GM12878 (cell line): Measurements from ENCODE around the gene OPRD1. TPM values are rescaled to one million over a fixed set of nuclear protein-coding genes. Genes with fewer than 3 reads are reported as not detected.

Source experiments
- ATAC-seq: fragments of 200-7000 bp; cut with Tn5 transposase; 3 replicates; pipeline ENCODE4 v1.9.1; 2020; ENCODE audit warnings: mild to moderate bottlenecking, moderate library complexity
- BruUV-seq: library from RNA; stranded (reverse); fragments of 400-500 nt; replicated peaks from 2 replicates; lab custom pipeline; 2021; lab: Mats Ljungman, UMichigan
- CTCF ChIA-PET: fragments of 300-600 bp; sonication (Branson Sonifier 250); formaldehyde crosslinking; extraction: SDS; loops from one replicate; lab custom pipeline; 2021; ENCODE audit warnings: inconsistent platforms; lab: Yijun Ruan, JAX
- POLR2A ChIA-PET: fragments of 350-600 bp; formaldehyde crosslinking; extraction: SDS; loops from one replicate; lab custom pipeline; 2021; ENCODE audit warnings: inconsistent platforms; lab: Charles Lee
- RAD21 ChIA-PET: fragments of 300-600 bp; sonication (Branson Sonifier 250); formaldehyde crosslinking; loops from one replicate; lab custom pipeline; 2023; ENCODE audit warnings: antibody characterized with exemption; ENCODE audit not compliant: unreplicated experiment; lab: Charles Lee
- SMC1A ChIA-PET: fragments of 300-600 bp; sonication (Branson Sonifier 250); formaldehyde crosslinking; loops from one replicate; lab custom pipeline; 2023; ENCODE audit not compliant: unreplicated experiment, uncharacterized antibody; lab: Charles Lee
- DNase-seq: peaks from one replicate; pipeline ENCODE4 v3.0.0-alpha.2; 2011; ENCODE audit warnings: low read depth, low spot score
- FAIRE-seq: peaks from 3 replicates; lab custom pipeline; 2011; peaks lifted over from hg19 to GRCh38; lab: Jason Lieb, UNC
- H2AFZ ChIP-seq: 2 replicates; pipeline ENCODE4 v1.6.0; 2011; ENCODE audit warnings: low read depth, low read length, control low read depth; ENCODE audit not compliant: control insufficient read depth
- H3K27ac ChIP-seq: 2 replicates; pipeline ENCODE4 v1.5.1; 2011; ENCODE audit warnings: control low read depth; ENCODE audit not compliant: control insufficient read depth, insufficient read depth
- H3K27me3 ChIP-seq, 2 experiments: replicated peaks in 1 of 2; 2 replicates each; pipeline versions ENCODE4 v1.6.0 to v1.6.1; 2011; ENCODE audit warnings: low read length in 1 of 2; ENCODE audit not compliant: control insufficient read depth in 2 of 2, insufficient read depth in 2 of 2
- H3K36me3 ChIP-seq, 2 experiments: 2 replicates each; pipeline ENCODE4 v1.5.1; 2011; ENCODE audit warnings: low read length in 1 of 2; ENCODE audit not compliant: control insufficient read depth in 2 of 2, insufficient read depth in 2 of 2
- H3K4me1 ChIP-seq: 2 replicates; pipeline ENCODE4 v1.6.1; 2011; ENCODE audit warnings: mild to moderate bottlenecking, low read length, moderate library complexity, mixed read lengths; ENCODE audit not compliant: control insufficient read depth, insufficient read depth
- H3K4me2 ChIP-seq: 2 replicates; pipeline ENCODE4 v1.6.0; 2011; ENCODE audit warnings: control low read depth; ENCODE audit not compliant: control insufficient read depth, insufficient read depth
- H3K4me3 ChIP-seq: fragments of 200-600 bp; sonication (generic); 2 replicates; pipeline ENCODE4 v1.5.1; 2016
- H3K79me2 ChIP-seq: 2 replicates; pipeline ENCODE4 v1.6.0; 2011; ENCODE audit warnings: low read length; ENCODE audit not compliant: control insufficient read depth, insufficient read depth
- H3K9ac ChIP-seq: 2 replicates; pipeline ENCODE4 v1.8.0; 2011; ENCODE audit warnings: low read length, control low read depth, mixed read lengths; ENCODE audit not compliant: control insufficient read depth, insufficient read depth
- H3K9me3 ChIP-seq: replicated peaks from 3 replicates; pipeline ENCODE4 v1.5.1; 2011; ENCODE audit warnings: mild to moderate bottlenecking, low read length; ENCODE audit not compliant: control insufficient read depth, insufficient read depth
- H4K20me1 ChIP-seq: 2 replicates; pipeline ENCODE4 v1.6.0; 2011; ENCODE audit not compliant: control insufficient read depth, insufficient read depth
- ASH2L ChIP-seq: fragments of 300-600, 200-600 bp; sonication (generic); IDR thresholded peaks from 2 replicates; pipeline ENCODE4 v1.6.1; 2017; ENCODE audit warnings: low read depth, mild to moderate bottlenecking, borderline replicate concordance
- BACH1 ChIP-seq: fragments of 450-650 bp; IDR thresholded peaks from 2 replicates; pipeline ENCODE4 v1.6.1; 2017; ENCODE audit warnings: mild to moderate bottlenecking, borderline replicate concordance
- BHLHE40 ChIP-seq, 2 experiments: fragments of 450-650 bp in 1 of 2; IDR thresholded peaks; 2 replicates each; pipeline ENCODE4 v1.6.1; 2011 to 2017; ENCODE audit warnings: low read depth in 2 of 2, borderline replicate concordance in 1 of 2, improper control_type of control experiment in 1 of 2, low read length in 1 of 2, mild to moderate bottlenecking in 1 of 2
- CHD2 ChIP-seq: IDR thresholded peaks from 2 replicates; pipeline ENCODE4 v1.6.1; 2011; ENCODE audit warnings: low read depth, low read length, improper control_type of control experiment, borderline replicate concordance
- CHD4 ChIP-seq: fragments of 200-600 bp; sonication (generic); IDR thresholded peaks from 2 replicates; pipeline ENCODE4 v1.6.1; 2016; ENCODE audit warnings: mild to moderate bottlenecking
- CREB1 ChIP-seq: IDR thresholded peaks from 2 replicates; pipeline ENCODE4 v1.6.1; 2012; ENCODE audit warnings: low read depth, mild to moderate bottlenecking, inconsistent platforms
- FOXK2 ChIP-seq: fragments of 450-650 bp; IDR thresholded peaks from 2 replicates; pipeline ENCODE4 v1.6.1; 2017; ENCODE audit warnings: mild to moderate bottlenecking, moderate library complexity
- GATAD2B ChIP-seq: fragments of 450-650 bp; conservative IDR thresholded peaks from 2 replicates; pipeline ENCODE4 v1.6.1; 2017; ENCODE audit warnings: low read depth, mild to moderate bottlenecking, moderate library complexity
- HDGF ChIP-seq: fragments of 450-650 bp; IDR thresholded peaks from 2 replicates; pipeline ENCODE4 v1.6.1; 2016; ENCODE audit warnings: antibody characterized with exemption
- IRF4 ChIP-seq: IDR thresholded peaks from 2 replicates; pipeline ENCODE4 v1.6.1; 2011; ENCODE audit warnings: low read depth, low read length
- MXI1 ChIP-seq: fragments of 150-350 bp; IDR thresholded peaks from 2 replicates; pipeline ENCODE4 v1.6.1; 2011; ENCODE audit warnings: low read depth, mild to moderate bottlenecking, inconsistent platforms, low read length, improper control_type of control experiment
- NFYB ChIP-seq: IDR thresholded peaks from 2 replicates; pipeline ENCODE4 v1.6.1; 2011; ENCODE audit warnings: low read depth, mild to moderate bottlenecking, low read length, improper control_type of control experiment, moderate library complexity; ENCODE audit not compliant: insufficient read depth
- NR2C2 ChIP-seq: IDR thresholded peaks from 2 replicates; pipeline ENCODE4 v1.6.1; 2011; ENCODE audit warnings: borderline replicate concordance, low read depth; ENCODE audit not compliant: control insufficient read depth, insufficient read length
- POLR2A ChIP-seq: IDR thresholded peaks from 2 replicates; pipeline ENCODE4 v1.6.1; 2011; ENCODE audit warnings: low read depth, mild to moderate bottlenecking, low read length
- SUZ12 ChIP-seq: fragments of 200-600 bp; sonication (generic); IDR thresholded peaks from one replicate; pipeline ENCODE4 v1.6.1; 2018; ENCODE audit warnings: antibody characterized with exemption, mild to moderate bottlenecking; ENCODE audit not compliant: unreplicated experiment
- TAF1 ChIP-seq: IDR thresholded peaks from 2 replicates; pipeline ENCODE4 v1.6.1; 2011; ENCODE audit warnings: mild to moderate bottlenecking, low read depth, low read length, borderline replicate concordance
- USF2 ChIP-seq: IDR thresholded peaks from 2 replicates; pipeline ENCODE4 v1.6.1; 2011; ENCODE audit warnings: low read depth, low read length, improper control_type of control experiment, borderline replicate concordance
- YY1 ChIP-seq: IDR thresholded peaks from 2 replicates; pipeline ENCODE4 v1.6.1; 2011; ENCODE audit warnings: low read depth, mild to moderate bottlenecking, low read length
- WGBS: methylation state at CpG from one replicate; pipeline ENCODE4 v1.1.6; 2016; ENCODE audit warnings: low lambda C conversion rate; ENCODE audit not compliant: insufficient replicate concordance, insufficient coverage; ENCODE audit errors: missing lambda C conversion rate; 5-methylcytosine and 5-hydroxymethylcytosine counted together
- in situ Hi-C: fragments of 300-500 bp; cut with MboI; formaldehyde crosslinking; loops from 9 replicates; pipeline ENCODE4 v1.14.3; 2018; ENCODE audit warnings: mixed read lengths
- intact Hi-C: fragments of 100-400 bp; cut with micrococcal nuclease; formaldehyde crosslinking; loops from one replicate; pipeline ENCODE4 v1.14.2; 2022; ENCODE audit not compliant: unreplicated experiment
- polyA plus RNA-seq, 11 experiments: library from polyadenylated mRNA; depleted of rRNA in 4 of 11; unstranded in 6 of 11; stranded (reverse) in 5 of 11; fragments of >200 nt; fragmentation: Nextera tagmentation in 4 of 11; fragmentation: Illumina TruSeq in 1 of 11; extraction: Ambion mirVana in 4 of 11; extraction: Trizol in 1 of 11; gene quantifications; 1 replicate in 1 of 11; 2 replicates in 10 of 11; pipeline versions ENCODE4 v1.2.1 to v1.2.3, GENCODE V29; 2011 to 2016; ENCODE audit warnings: inconsistent platforms in 2 of 11, missing spikeins in 2 of 11, low read depth in 1 of 11
- total RNA-seq, 4 experiments: library from RNA; depleted of rRNA in 3 of 4; stranded (reverse); fragments of >200 nt in 3 of 4; fragmentation: Illumina TruSeq in 1 of 4; extraction: Trizol in 1 of 4; gene quantifications; 2 replicates each; pipeline versions ENCODE4 v1.2.1 to v1.2.3, GENCODE V29; 2013 to 2021

OPRD1 gene
- total and polyA plus RNA-seq, 10 of the 15 experiments (the other 5 are each of a cell fraction or from before 2014, with no cell fraction given) = 0.02 TPM; not detected in 8

DNA sequence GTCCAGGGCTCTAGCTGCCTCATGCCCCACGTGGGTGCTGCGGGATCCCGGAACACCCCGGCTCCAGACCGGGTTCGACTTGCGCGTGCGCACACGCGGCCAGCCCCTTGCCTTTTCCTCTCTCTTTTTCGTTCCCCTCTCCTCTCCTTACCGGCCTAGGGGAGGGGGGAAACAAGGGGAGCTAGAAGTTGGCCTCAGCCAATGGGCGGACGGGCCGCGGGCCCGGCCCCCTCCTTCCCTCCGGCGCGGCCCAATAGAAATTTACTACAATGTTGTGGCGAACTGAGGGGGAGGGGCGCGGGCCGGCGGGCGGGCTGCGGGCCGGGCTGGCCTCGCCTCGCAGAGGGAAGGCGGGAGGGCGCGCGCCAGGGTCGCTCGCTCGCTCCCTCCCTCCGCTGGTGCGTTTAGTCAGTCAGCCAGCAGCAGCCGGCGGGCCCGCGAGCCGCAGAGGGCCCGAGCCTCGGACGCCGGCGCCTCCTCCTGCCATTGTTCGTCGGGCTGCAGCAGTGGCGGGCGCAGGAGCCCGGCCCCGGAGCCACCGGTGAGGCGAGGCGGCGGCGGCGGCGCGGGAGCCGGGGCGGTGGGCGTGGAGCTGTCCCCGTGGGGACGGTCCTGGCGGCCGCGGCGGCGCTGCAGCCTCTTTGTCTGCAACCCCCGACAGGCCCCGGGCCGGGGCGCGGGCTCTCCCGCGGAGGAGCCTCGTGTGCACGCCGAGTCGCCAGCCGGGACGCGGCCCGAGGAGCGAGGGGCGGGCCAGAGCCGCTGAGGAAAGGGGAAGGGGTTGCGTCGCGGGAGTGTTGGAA, 102.5 kb downstream of the OPRD1 start, which contains the start of gene EPB41:
TSS of gene EPB41 (plus strand) at position 342 of the 803 bp plus-strand sequence. CDS start 72,869 bp downstream, outside the sequence.
- RAD21 ChIA-PET = interaction anchor here (0.7 to 2.7 kb wide), 13 partner anchors 11 to 267 kb away, joined by 3 to 25 read pairs (median 3); partner anchors contain the start of gene SRSF4
- Histone ChIP-seq H3K36me3 (no peaks in the 10 kb centered on the region; a peak in 1 of 4 replicates), H4K20me1 (no peaks in the 10 kb centered on the region), H3K9me3 (no peaks in the 10 kb centered on the region), H3K4me1 (peaks cover 7% of the 10 kb centered on the region), H2AFZ (peak within 1 kb of the TSS; percentile 84), H3K4me2 (peak within 1 kb of the TSS; percentile 88), H3K27me3 (no peaks in the 10 kb centered on the region), H3K9ac (peak within 1 kb of the TSS; percentile 32; the same call in 1 of the 2 replicates), H3K4me3 (peak within 1 kb of the TSS; percentile 66), H3K27ac (peak within 1 kb of the TSS; percentile 40; the same call in 1 of the 2 replicates), H3K79me2 (no peaks in the 10 kb centered on the region; the same call in 1 of the 2 replicates)
- ATAC-seq = peak; percentile 97
- WGBS = under 1% methylated on average over 58 of the region's 95 CpGs
- FAIRE-seq = peak; percentile 72
- BruUV-seq = no TSS peak
- DNase-seq = peak; percentile 56
- in situ Hi-C loops (no loop called here), intact Hi-C loops (loop anchor here (10.0 kb wide), 1 partner anchor 50 kb away; no protein-coding TSS in a partner anchor)
- SMC1A ChIA-PET = interaction anchor here (0.6 to 3.3 kb wide), 11 partner anchors 10 to 1173 kb away, joined by 3 to 16 read pairs (median 3); no protein-coding TSS in a partner anchor
- POLR2A ChIA-PET = interaction anchor here (0.6 to 3.7 kb wide), 6 partner anchors 13 to 269 kb away, joined by 3 to 19 read pairs (median 7); partner anchors contain the start of gene SRSF4
- CTCF ChIA-PET = interaction anchor here (0.6 to 1.7 kb wide), 8 partner anchors 12 to 288 kb away, joined by 3 to 9 read pairs (median 4); no protein-coding TSS in a partner anchor
- peak; percentile 78 for TF ChIP-seq GATAD2B
- TF ChIP-seq SUZ12 = no peak
- no peak for TF ChIP-seq NR2C2
- TF ChIP-seq TAF1 = peak; percentile 17; the same call in 1 of the 2 replicates
- TF ChIP-seq IRF4 = no peak
- TF ChIP-seq USF2 = peak; percentile 32; the same call in 1 of the 2 replicates
- TF ChIP-seq CHD4 = no peak
- 0 out of 2 replicates have a peak, but pooled peaks have one; percentile 23 for TF ChIP-seq ASH2L
- TF ChIP-seq CHD2 = 0 out of 2 replicates have a peak, but pooled peaks have one; percentile 35
- peak; percentile 73 for TF ChIP-seq POLR2A
- TF ChIP-seq MXI1 = peak; percentile 44
- TF ChIP-seq YY1 = no peak
- TF ChIP-seq HDGF = peak; percentile 66; the same call in 1 of the 2 replicates
- TF ChIP-seq CREB1 = 0 out of 2 replicates have a peak, but pooled peaks have one; percentile 25
- peak; percentile 78 for TF ChIP-seq BACH1
- TF ChIP-seq BHLHE40 (IDR thresholded peaks at IDR 0.05; ENCODE audit: borderline replicate concordance in 1 of 2, low read depth in 2 of 2, low read length in 1 of 2) = peak in 1 of 2 experiments; percentile 42; a peak in 2 of 4 replicates
- peak; percentile 33; the same call in 1 of the 2 replicates for TF ChIP-seq FOXK2
- peak; percentile 75 for TF ChIP-seq NFYB
